Stimulated activated CD8-positive, alpha-beta memory T cell treated with anti-CD3 and anti-CD28 coated beads, Interleukin-12 subunit alpha, Interleukin-12 subunit beta, amount 100 ng/mL, for 24 hours (primary cell): ENCODE results near the gene ZNF337.

ENCODE experiments used
- DNase-seq: peaks from one replicate; pipeline ENCODE4 v3.0.0-alpha.2; 2020; ENCODE audit errors: extremely low read depth

ZNF337 gene

DNA sequence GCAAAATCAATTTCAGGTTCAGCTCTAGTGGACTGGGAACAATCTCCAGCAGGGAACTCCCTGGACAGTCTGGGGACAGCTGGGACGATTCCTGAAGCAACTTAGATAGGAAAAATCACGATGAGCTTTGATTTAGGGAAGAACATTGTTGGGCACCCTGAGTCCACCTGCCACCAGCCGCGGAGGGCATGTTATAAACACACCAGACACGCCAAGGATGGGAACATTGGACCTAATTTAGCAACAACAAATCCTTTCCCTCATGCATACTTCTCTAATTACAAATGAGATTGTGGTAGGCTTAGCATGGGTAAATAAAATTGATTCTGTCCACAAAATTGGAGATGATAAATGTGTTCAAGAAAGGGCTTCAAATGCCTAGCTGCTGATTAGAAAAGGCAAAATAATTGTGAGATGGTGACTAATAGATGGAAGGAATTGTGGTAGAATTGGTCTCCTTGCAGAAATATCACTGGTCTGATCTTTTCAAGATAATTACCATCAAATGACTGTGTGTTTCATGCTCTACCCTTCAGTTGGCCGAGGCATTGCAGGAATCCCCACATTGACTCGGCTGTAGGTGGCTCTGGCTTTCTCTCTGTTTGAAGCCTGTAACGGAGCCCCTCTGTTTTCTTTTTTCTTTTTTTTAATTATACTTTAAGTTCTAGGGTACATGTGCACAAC is 66.7 kb downstream of the ZNF337 start:
- DNase-seq: no peak

DNA sequence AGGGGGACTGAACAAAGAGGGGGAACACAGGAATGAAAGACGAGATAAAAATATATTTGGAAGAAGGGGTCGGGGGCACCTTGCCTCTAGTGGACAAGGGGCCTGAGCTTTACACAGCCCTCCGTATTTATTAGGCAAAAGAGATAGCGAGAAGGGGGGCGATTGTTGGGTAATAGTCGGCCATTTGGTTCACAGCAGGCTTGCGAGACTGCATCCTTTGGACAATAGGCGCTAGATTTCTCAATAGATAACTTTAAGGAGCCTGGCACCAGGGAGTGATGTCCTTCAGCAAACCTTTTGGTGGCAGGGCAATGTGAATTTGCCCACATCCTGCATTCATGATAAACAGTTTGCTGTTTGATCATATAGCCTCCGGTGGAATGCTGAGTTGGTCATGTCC is 69.9 kb downstream of the ZNF337 start:
- DNase-seq: no peak

DNA sequence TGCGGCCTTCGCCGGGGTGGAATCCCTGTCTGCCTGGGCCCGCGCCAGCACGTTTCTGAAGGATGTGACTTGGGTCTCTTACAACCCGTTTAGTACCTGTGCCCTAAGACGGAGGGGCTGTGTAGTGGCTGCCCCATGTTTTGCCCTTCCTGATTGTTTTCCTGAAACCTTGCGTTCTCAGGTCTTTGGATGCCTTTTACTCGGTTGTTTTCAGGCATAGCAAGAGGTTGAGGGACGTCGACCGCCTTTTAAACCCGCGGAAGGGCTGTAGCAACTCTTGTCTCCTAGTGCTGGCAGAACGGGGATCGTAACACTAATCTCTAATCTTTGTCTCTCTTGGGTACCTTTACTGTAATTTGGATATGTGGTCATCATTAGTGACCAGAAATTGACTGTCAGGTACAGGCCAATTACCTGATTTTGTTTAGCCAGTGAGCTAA is 72.1 kb downstream of the ZNF337 start:
- no peak for DNase-seq
